OCI-LY3 (cell line): ENCODE results near the gene CNTLN.

Experiments
- EZH2phosphoT487 ChIP-seq: fragments of 200-600 bp; shearing (Covaris generic); IDR thresholded peaks from 2 replicates; pipeline ENCODE4 v1.6.1; 2018; ENCODE audit warnings: antibody characterized with exemption, mixed run types, low read depth
- TF ChIP-seq, protein P1 (sequence below): fragments of 200-600, 300-600 bp; sonication (generic); IDR thresholded peaks from 2 replicates; pipeline ENCODE4 v1.5.1; 2014; ENCODE audit warnings: antibody characterized with exemption, low read length, low read depth

DNA sequence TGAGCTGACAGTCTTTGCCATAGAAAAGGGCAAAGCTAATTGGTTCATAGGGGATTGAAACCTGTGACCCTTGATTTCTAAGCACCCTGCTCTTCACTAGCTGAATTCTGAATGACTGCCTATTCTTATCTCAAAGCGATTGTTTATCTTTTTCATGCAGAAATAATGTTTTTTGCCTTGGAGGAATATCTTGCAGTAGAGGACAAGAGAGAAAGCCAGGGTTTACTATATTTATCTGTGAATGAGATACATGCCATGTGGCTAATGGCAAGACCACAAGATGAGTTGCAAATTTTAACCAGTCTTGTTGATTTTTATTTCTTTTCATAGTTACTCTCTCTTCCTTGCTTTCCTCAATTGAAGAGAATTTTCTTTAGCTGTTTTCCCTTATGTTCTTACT, 185.0 kb downstream of the CNTLN start:
- TF ChIP-seq, protein P1, sequence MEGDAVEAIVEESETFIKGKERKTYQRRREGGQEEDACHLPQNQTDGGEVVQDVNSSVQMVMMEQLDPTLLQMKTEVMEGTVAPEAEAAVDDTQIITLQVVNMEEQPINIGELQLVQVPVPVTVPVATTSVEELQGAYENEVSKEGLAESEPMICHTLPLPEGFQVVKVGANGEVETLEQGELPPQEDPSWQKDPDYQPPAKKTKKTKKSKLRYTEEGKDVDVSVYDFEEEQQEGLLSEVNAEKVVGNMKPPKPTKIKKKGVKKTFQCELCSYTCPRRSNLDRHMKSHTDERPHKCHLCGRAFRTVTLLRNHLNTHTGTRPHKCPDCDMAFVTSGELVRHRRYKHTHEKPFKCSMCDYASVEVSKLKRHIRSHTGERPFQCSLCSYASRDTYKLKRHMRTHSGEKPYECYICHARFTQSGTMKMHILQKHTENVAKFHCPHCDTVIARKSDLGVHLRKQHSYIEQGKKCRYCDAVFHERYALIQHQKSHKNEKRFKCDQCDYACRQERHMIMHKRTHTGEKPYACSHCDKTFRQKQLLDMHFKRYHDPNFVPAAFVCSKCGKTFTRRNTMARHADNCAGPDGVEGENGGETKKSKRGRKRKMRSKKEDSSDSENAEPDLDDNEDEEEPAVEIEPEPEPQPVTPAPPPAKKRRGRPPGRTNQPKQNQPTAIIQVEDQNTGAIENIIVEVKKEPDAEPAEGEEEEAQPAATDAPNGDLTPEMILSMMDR = no peak
- TF ChIP-seq EZH2phosphoT487 = no peak
